NCI-H1694 treated with DMSO at 0.1 percent for 48 hours (cell line): Measurements from ENCODE around the gene ZNF500.
"Not testable (repeated sequence)": the region's sequence is repeated elsewhere in the genome, so short reads cannot be mapped to it uniquely, and the experiment has no call there.

Experiments
- DNase-seq: peaks from one replicate; lab custom pipeline; 2025; lab: John Stamatoyannopoulos, UW

Gene ZNF500

DNA sequence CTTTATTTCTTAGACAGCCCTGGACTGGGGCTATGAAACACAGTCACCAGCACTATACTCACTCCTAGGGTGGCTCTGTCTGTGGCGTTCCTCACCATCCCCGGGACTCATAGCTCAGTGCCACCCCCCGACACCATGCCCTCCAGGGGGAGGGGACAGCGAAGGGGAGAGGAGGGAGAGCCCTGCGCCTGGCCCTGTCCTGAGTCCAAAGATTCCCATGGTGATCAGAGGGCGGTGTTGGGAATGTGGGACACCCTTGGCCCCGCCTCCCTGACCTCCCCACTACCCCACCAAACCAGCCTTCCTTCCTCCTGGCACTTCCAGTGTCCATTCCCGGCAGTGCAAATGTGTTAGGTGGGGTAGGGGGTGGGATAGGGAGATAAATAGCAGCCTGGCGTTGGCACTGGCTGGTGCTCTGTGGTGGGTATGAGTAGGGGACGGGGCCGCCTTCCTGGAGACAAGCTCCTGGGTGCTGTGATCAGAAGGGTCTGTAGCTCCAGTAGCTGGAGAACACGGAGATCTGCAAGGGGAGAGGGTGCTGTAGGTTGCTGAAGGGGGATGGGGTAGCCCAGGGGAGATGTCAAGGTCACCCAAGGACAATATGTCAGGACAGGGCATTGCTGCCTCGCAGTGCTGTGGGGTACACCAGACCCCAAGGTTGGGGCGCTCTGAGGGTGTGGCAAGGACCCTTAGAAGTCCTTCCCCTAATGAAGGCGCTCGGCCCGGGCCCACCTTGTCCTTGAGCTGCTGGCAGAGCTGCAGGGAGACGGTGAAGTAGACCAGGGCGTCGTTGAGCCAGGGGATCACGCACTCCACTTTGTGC, 30.2 kb upstream of the ZNF500 start:
- no peak for DNase-seq

DNA sequence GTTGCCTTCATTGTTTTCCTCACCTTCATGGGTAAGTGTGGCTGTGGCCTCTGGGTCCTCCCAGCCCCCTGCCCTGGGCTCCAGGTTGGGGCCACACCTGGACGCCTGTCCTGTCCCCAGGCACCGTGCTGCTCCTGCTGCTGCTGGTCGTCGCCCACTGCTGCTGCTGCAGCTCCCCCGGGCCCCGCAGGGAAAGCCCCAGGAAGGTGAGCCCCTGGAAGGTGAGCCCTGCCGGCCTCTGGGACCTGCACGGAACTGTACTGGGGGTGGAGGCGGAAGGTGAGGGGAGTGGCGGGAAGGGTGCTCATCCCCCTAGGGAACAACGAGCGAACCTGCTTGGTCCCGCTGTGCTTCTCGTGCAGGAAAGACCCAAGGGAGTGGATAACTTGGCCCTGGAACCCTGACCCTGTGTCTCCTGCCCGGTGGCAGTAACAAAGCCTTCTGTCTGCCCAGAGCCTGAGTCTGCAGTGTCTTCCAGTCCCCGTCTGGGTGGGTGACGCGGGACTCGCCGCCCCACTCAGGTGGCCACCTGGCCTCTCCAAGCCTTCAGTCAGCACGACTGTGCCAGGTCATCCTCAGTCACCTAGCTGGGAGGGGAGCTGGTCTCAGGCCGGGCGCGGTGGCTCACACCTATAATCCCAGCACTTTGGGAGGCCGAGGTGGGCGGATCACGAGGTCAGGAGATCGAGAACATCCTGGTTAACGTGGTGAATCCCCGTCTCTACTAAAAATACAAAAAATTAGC, 29.0 kb upstream of the ZNF500 start:
- no peak for DNase-seq

DNA sequence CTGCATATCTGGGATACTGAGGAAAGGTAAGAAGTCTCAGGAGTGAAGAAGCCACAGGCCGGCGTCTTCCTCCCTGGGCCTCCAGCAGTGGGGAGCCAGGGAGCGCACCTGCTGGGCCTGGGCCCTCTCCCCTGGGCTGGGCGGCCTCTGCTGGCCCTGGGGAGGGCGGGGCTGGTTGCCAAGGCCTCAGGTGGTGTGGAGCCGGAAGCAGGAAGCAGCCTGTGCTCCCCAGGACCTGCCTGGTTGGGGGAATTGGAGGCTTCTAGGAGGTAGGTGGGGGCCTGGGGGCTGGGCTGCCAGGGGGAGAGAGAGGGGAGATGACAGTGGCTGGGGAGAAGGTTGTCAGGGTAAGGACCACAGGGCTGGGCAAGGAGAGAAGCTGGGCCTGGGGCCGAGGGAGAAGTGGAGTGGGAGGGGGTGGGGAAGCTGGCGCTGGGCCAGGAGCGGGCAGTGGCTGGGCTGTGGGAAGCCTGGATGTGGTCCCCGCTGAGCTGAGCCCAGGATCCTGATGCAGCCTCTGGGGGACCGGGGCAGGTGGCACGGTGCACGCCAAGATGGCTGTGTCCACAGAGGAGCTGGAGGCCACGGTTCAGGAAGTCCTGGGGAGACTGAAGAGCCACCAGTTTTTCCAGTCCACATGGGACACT, 28.3 kb upstream of the ZNF500 start, which contains the start of gene SMIM22:
Gene SMIM22 (plus strand): TSS at position 189 of the 647 bp plus-strand sequence. CDS start 366 bp downstream, at position 555.
- no peak for DNase-seq

DNA sequence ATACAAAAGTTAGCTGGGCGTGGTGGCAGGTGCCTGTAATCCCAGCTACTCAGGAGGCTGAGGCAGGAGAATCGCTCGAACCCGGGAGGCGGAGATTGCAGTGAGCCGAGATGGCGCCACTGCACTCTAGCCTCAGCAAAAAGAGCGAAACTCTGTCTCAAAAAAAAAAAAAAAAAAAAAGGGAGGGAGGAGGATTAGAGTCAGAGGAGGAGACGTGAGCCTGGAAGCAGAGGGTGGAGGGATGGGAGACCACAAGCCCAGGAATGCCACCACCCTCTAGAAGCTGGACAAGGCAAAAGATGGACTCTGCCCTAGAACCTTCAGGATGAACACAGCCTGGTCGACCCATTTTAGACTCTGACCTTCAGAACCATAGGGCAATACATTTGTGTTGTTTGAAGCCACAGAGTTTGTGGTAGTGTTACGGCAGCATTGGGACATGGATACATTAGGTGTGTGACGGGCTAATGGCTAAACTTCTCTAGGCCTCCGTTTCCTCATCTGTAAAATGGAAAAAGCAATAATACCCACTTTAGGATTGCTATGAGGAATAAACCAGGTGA, 26.1 kb upstream of the ZNF500 start:
- DNase-seq: no peak

DNA sequence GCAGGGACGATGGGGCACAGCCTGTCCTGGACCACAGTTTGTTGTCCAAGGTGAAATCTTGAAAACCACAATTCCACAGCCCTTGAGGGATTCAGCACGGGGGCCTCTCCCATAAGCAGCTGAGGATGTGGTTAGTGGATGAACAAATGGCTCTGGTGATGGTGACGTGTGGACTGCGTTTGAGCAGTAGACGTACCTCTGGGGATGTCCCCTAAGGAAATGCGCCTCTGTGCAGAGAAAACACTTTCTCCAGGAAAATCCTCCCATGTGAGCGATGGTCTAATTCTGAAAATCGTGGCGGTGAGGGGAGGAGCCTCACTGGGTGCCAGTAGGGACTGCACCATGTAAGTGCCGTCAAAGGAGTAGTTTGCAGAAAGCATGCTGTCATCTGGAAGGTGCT, 23.9 kb upstream of the ZNF500 start:
- no peak for DNase-seq

DNA sequence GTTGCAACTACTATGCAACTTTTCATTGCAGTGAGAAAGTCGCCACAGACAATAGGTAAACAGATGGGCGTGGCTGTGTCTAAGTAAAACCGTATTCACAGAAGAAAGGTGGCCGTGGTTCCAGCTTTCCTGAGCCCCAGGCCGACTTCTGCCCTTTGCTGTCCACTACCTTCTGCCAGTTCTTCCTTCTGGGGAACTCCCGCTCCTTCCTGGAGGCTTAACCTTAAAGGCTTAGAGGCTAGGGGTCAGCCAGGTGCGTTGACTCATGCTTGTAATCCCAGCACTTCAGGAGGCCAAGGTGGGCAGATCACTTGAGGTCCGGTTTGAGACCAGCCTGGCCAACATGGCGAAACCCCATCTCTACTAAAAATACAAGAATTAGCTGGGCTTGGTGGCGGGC, 23.3 kb upstream of the ZNF500 start:
- no peak for DNase-seq

DNA sequence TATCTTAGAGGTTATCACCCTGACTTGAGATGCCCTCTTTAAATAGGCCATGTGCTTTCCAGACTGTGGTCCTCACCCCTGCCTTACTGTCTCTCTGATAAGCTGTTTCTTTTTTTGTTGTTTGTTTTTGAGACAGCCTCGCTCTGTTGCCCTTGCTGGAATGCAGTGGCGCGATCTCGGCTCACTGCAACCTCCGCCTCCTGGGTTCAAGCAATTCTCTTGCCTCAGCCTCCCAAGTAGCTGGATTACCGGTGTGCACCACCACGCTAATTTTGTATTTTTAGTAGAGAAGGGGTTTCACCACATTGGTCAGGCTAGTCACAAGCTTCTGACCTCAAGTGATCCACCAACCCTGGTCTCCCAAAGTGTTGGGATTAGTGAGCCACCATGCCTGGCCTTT, 21.9 kb upstream of the ZNF500 start:
- no peak for DNase-seq

DNA sequence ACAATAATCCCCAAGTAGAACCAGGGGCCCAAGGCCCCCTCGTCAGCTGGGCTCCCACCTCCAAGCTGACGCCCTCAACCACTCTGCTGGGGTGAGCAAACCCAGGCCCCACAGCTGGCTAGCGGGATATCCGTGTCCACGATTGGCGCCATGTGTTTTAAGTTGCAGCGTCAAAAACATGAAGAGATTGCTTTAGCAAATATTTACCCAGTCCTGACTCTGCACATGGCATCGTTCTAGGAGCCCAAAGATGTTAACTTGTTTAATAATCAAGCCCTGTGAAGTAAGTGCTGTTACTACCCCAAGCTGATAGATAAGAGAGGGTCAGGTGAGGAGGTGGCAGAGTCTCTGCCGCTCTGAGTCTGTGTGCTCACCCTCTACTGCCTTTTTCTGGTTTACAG, 21.5 kb upstream of the ZNF500 start:
- DNase-seq: no peak

DNA sequence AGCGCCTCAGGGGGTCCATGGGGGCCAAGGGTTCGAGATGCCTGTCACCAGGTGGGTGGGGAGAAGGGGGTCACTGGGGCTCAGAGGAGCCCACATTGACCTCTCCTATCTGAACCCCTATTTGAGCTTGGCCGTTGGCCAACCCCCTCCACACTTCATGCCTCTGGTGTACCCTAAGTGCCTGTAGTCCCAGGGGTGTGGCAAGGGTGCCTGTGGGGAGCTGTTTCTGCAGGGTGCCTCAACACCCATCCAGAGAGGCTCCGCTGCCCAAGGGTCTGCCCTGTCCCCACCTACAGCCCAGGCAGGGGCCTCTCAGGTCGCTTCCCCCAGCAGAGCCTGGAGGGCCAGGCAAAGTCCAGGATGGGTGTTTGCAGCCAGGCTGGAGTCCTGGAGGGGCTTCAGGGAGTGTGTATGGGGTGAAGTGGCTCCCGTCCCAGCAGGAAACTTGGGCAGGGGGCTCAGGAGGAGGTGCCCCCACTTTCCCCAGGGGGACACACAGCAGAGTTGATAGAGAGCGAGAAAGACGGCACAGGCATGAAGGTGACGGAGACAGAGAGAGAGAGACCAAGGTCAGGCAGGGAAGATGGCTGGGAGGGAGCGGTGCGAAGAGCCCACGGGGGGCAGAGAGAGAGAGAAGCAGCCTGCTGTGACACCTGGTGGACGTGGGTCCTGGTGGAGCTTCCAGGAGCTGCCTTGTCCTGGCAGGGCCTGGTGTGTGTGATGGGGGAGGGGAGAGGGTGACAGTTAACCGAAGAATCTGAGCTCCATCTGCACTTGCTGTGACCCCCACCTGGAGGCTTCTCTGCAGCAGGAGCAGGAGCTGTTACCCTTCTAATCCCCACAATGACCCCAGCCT, 20.9 kb upstream of the ZNF500 start, which contains the start of gene SEPTIN12:
Gene SEPTIN12 (minus strand): TSS at position 719 of the 856 bp plus-strand sequence. CDS start 700 bp downstream, at position 19.
- DNase-seq: no peak

DNA sequence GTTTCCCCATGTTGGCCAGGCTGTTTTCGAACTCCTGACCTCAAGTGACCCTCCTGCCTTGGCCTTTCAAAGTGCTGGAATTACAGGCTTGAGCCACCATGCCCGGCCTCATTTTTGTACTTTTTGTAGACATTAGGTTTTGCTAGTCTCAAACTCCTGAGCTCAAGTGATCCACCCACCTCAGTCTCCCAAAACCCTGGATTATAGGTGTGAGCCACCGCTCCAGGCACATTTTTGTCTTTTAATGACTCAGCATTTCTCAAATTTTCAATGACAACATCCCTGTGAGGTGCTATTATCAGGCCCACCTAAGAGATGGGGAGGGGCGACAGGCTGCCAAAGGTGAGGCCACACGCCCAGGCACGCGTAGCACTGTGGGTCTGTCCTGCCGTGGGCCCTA, 20.1 kb upstream of the ZNF500 start:
- no peak for DNase-seq

DNA sequence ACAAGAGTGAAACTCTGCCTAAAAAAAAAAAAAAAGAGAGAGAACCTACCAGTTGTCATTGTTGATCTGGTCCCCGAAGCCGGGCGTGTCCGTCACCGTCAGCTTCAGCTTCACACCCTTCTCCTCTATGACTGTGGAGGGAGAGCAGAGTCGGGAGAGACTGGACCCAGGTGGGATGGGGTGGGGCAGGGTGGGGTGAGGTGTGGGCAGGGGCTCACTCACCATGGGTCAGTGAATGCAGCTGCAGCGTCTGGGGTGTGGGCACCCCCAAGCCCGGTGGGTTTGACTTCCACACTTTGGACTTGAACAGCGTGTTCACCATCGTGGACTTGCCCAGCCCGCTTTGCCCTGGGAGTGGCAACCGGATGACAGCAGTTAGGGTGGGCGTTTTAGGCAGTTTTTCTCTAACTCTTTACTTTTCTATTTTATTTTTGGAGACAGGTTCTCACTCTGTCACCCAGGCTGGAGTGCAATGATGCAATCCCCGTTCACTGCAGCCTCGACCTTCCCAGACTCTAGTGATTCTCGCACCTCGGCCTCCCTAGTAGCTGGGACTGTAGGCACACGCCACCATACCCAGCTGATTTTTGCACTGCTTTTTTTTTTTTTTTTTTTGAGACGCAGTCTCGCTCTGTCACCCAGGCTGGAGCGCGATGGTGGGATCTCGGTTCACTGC, 18.9 kb upstream of the ZNF500 start:
- no peak for DNase-seq

DNA sequence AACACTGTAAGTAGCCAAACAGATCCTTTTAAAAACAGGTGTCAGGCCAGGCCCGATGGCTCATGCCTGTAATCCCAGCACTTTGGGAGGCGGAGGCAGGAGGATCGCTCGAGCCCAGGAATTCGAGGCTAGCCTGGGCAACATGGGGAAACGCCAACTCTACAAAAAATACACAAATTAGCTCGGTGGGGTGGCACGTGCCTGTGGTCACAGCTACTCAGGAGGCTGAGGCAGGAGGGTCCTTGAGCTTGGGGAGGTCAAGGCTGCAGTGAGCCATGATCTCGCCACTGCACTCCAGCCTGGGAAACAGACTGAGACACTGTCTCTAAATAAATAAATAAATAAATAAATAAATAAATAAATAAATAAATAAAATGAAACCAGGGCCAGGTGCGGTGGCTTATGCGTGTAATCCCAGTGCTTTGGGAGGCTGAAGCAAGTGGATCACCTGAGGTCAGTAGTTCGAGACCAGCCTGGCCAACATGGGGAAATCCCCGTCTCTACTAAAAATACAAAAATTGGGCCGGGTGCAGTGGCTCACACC, 17.6 kb upstream of the ZNF500 start:
- not testable (repeated sequence) for DNase-seq

DNA sequence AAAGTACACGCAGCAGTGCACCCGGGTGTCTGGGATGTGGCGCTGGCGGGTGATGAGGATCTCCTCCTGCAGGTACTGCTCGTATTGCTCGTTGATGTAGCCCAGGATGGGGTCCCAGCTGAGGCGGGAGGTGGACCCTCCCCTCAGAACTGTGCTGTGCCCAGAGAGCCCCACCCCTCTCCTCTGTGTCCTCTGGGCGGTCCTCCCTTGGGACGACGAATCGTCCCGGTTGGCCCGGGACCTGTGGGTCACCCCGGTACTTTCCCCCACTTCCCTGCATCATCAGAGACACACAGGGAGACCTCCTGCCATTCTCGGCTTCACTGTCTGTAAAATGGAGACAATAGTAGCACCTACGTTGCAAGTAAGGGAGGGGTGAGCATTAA, 17.0 kb upstream of the ZNF500 start:
- DNase-seq: no peak

DNA sequence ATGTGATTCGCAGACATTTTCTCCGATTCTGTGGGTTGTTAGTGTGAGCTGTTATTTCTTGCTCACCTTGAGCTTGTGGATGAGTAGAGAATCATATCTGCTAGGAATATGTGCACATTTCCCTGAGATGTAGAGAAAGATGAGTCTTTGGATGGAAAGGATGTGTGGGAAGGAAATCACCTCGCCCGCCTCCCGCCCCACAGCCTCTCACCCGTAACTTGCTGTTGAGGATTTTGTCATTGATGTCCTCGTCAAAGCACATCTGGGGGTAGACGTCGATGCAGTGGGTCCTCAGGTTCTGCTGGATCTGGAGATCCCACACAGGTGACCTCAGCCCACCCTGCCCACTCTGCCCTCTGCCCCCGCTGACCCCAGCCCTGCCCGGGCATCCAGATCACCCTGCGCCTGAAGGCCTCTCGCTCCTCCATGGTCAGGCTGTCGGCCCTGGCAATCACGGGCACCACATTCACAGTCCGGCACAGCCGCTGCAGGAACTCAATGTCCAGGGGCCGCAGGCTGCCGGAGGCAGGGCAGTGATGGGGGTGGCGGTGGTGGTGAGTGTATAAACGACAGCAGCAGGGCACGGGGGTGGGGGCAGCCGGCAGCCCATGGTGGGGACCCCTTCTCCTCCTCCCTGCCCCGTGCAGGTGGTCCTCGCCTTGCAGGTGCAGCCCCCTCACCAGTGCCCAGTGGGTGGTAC, 16.4 kb upstream of the ZNF500 start:
- no peak for DNase-seq

DNA sequence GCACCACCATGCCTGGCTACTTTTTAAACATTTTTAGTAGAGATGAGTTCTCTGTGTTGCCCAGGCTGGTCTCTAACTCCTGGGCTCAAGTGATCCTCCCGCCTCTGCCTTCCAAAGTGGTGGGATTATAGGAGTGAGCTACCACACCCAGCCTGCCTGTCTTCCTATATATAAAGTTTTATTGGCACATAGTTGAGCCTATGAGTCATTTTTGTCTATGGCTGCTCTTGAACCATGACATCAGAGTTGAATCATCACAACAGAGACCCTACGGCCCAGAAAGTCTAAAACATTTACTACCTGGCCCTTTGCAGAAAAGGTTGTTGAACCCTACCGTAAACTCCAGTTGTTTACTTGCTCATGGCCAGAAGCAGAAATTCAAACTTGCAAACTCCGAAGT, 13.3 kb upstream of the ZNF500 start:
- no peak for DNase-seq

DNA sequence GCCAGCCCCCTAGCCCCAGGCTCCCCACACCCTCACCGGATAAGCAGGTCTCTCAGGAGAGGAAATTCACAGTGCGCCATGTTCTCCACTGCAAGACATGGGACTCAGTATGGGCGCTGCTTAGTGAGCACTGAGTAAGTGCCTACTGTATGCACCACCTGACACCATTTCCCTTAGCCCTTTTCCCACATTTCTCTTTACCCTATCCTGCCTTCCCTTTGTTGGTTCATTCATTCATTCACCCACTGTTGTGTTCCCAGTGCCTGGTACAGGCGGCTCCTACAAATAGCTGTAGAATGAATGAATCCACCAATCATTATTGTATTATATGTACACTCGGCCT, 11.1 kb upstream of the ZNF500 start:
- no peak for DNase-seq

DNA sequence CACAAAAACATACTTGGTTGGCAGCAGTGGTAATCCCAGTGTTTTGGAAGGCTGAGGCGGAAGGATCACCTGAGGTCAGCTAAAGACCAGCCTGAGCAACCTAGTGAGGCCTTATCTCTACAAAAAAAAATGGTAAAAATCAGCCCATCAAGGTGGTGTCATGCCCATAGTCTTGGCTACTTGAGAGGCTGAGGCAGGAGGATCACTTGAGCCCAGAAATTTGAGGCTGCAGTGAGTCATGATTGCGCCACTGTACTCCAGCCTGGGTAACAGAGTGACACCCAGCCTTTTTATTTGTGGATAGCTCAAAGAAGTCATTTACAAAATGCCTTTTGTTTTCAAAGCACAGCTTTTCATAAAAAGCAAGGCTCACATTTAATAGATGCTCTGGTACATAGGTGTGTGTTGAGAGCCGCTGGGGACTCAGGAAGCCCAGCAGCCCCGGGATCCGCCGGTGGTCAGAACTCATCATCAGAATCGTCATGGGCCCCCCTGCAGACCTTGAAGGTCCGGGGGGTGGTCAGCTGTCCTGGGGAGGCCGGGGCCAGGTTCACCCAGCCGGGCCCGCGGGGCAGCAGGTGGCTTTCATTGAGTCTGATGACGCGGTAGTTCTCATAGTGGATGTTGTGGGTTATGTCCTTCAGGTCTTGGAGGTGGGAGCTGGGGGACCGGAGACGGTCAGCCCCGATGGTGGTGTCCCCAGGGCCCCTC, 10.5 kb upstream of the ZNF500 start:
- no peak for DNase-seq

DNA sequence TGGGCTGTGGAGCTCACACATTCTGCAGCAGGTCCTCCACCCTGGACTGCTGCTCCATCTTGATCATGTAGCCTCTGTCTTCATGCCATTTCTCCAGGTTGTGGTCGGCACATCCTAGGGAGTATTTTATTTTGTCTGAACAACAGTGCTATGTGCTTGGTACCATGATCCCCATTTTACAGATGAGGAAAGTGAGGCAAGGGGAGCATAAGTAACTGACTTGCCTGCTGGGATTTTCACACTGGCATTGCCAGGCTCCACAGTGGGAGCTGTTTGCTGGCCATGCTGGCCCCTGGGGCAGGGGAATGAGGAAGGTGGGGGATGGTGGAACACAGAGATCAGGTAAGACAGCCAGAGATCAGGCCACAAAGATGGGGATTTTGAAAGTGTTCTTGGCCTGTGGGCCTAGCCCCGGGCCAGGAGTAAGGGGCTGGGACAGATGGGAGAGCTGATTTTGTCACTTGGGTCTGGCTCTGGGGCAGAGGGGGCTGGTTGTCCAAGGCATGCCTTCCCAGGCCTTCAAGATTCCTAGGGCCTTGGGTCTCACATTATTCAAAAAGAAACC, 9.3 kb upstream of the ZNF500 start:
- no peak for DNase-seq

DNA sequence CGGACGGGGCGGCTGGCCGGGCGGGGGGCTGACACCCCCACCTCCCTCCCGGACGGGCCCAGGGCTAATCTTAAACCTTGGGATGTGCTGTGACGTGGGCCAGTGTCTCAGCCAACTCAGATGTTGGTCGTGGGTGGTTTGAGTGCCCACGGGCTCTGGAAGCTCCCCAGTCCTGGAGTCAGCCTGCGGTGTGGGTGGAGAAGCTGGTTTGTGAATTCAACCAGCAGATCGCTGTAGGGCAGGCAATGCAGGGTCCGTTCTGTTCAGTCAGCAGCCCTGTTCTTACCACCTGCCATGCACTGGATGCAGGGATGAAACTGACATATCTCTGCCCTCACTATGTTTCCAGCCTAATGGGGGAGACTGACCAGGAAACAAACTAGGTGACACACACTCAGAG, 8.0 kb upstream of the ZNF500 start:
- no peak for DNase-seq
